Adrenal gland (tissue), 12 donors: ENCODE results near the gene EYS. TPM values are rescaled to one million over a fixed set of nuclear protein-coding genes. Genes with fewer than 3 reads are reported as not detected.
"Not testable (repeated sequence)": the region's sequence is repeated elsewhere in the genome, so short reads cannot be mapped to it uniquely, and the experiment has no call there.

Experiments used
- DNase-seq, 7 donors: peaks; one replicate each; pipeline ENCODE4 v3.0.0-alpha.2; 2019 to 2020
- H3K27ac ChIP-seq, 5 donors: fragments of 200-600 bp; sonication (generic) in 4 of 5; 1 replicate in 3 of 5; 2 replicates in 2 of 5; pipeline versions ENCODE4 v1.5.1 to v1.8.0; 2016 to 2020; ENCODE audit warnings: mild to moderate bottlenecking in 1 of 5
- H3K27me3 ChIP-seq: fragments of 200-600 bp; 2 replicates; pipeline ENCODE4 v1.8.0; 2021
- H3K36me3 ChIP-seq, 2 donors: fragments of 200-600 bp; replicated peaks in 1 of 2; 1 replicate in 1 of 2; 2 replicates in 1 of 2; pipeline versions ENCODE4 v1.5.1 to v1.8.0; 2018 to 2022
- H3K4me1 ChIP-seq, 2 donors: fragments of 200-600 bp; replicated peaks in 1 of 2; 1 replicate in 1 of 2; 2 replicates in 1 of 2; pipeline versions ENCODE4 v1.5.1 to v1.8.0; 2018 to 2021
- H3K4me3 ChIP-seq, 4 donors: fragments of 200-600 bp; sonication (generic) in 3 of 4; one replicate each; pipeline ENCODE4 v1.5.1; 2016 to 2018
- H3K9me3 ChIP-seq, 3 donors: fragments of 200-600 bp; sonication (generic) in 1 of 3; replicated peaks in 1 of 3; 1 replicate in 2 of 3; 2 replicates in 1 of 3; pipeline versions ENCODE4 v1.5.1 to v1.8.0; 2016 to 2021
- CTCF ChIP-seq, 6 experiments: fragments of 450-650 bp in 4 of 6; fragments of 200-600 bp in 2 of 6; sonication (generic) in 1 of 6; IDR thresholded peaks; 1 replicate in 5 of 6; 2 replicates in 1 of 6; pipeline versions ENCODE4 v1.5.1 to v1.8.0; 2016 to 2021; ENCODE audit warnings: antibody characterized with exemption in 6 of 6, mild to moderate bottlenecking in 2 of 6, moderate library complexity in 1 of 6
- POLR2A ChIP-seq, 2 donors: fragments of 450-650 bp; IDR thresholded peaks; one replicate each; pipeline ENCODE4 v1.6.1; 2017; ENCODE audit warnings: antibody characterized with exemption in 2 of 2, mild to moderate bottlenecking in 2 of 2, moderate library complexity in 1 of 2
- WGBS, 4 donors: extraction: QIAGEN DNeasy Blood & Tissue Kit in 2 of 4; methylation state at CpG; one replicate each; pipeline versions ENCODE4 v1.1.5 to v1.1.7; 2013 to 2017; 5-methylcytosine and 5-hydroxymethylcytosine counted together
- intact Hi-C, 2 donors: fragments of 100-400 bp; cut with DNase I; formaldehyde crosslinking; loops; one replicate each; pipeline versions ENCODE4 v1.14.1 to v1.15.0; 2022 to 2023
- polyA plus RNA-seq, 3 donors: library from polyadenylated mRNA; stranded (reverse); fragments of 200-250 nt in 2 of 3; fragments of 350-450 nt in 1 of 3; fragmentation: Illumina TruSeq in 1 of 3; extraction: RNeasy Lipid Tissue Mini Kit (QIAGEN cat#74804) in 1 of 3; gene quantifications; one replicate each; pipeline ENCODE4 v1.2.3, GENCODE V29; 2013 to 2014
- total RNA-seq, 9 donors: library from RNA; depleted of rRNA in 4 of 9; stranded (reverse); fragments of >200 nt in 4 of 9; fragments of 120-200 nt in 1 of 9; fragmentation: NEBNext Ultra II Directional in 1 of 9; extraction: Animal tissue kit (Norgen Biotek cat#: 25700) in 1 of 9; gene quantifications; one replicate each; pipeline versions ENCODE4 v1.1.0 to v1.2.4, GENCODE V29; 2013 to 2023
- donor health status: healthy with polysubstance abuse.
- donor health status: Bipolar disorder and iron deficiency.
- donor health status: DM: yes; HTN: yes; CAD: no.
- donor health status: DM: no; HTN: no; CAD: no.
- donor health status: DM: no; HTN: no; CAD: no.
- donor health status: DM: yes; HTN: yes; CAD: no.

Gene EYS
- total and polyA plus RNA-seq, 12 donors = 0.03 to 3.1 (median 0.18) TPM; not detected in 7

- H3K27me3 ChIP-seq = no peaks in the 10 kb centered on the region
- H3K27ac ChIP-seq = no peak overlapping the region
- 94 to 100% (median 100%) methylated on average over 1 of the region's 1 CpG; no CpG with 5 or more reads in 1 of the 4 donors for WGBS, 4 donors
- intact Hi-C loops = no loop called here
- no peak for DNase-seq
- H3K4me3 ChIP-seq = no peak overlapping the region
- no peak for TF ChIP-seq POLR2A (IDR thresholded peaks at IDR 0.05)
- no peak for TF ChIP-seq CTCF (IDR thresholded peaks at IDR 0.05)
- no peaks in the 10 kb centered on the region for H3K36me3 ChIP-seq
- H3K9me3 ChIP-seq = no peaks in the 10 kb centered on the region
- no peaks in the 10 kb centered on the region for H3K4me1 ChIP-seq
Measured at GRCh38 chr6:64467656-64468055, 1239.4 kb downstream of the EYS start.

- H3K27me3 ChIP-seq = no peaks in the 10 kb centered on the region
Measured at GRCh38 chr6:64459411-64459944, 1247.5 kb downstream of the EYS start.

GRCh38 chr6:64448101-64448500 is 1258.9 kb downstream of the EYS start:
- intact Hi-C loops, H3K27ac ChIP-seq, H3K4me1 ChIP-seq, H3K27me3 ChIP-seq, H3K9me3 ChIP-seq, H3K36me3 ChIP-seq, DNase-seq, H3K4me3 ChIP-seq: not testable (repeated sequence)
- WGBS, 4 donors = 82 to 89% (median 85%) methylated on average over 3 to 6 of the region's 6 CpGs

More at GRCh38 chr6:64459411-64459944, 1247.5 kb downstream of the EYS start:
- WGBS, 4 donors = 52 to 85% (median 70%) methylated on average over 1 of the region's 1 CpG
- intact Hi-C loops = no loop called here
- no peak for TF ChIP-seq CTCF (IDR thresholded peaks at IDR 0.05)
- TF ChIP-seq POLR2A (IDR thresholded peaks at IDR 0.05) = no peak
- H3K36me3 ChIP-seq = no peaks in the 10 kb centered on the region
- H3K27ac ChIP-seq = no peak overlapping the region
- H3K4me1 ChIP-seq = no peaks in the 10 kb centered on the region
- no peak overlapping the region for H3K4me3 ChIP-seq
- H3K9me3 ChIP-seq = peaks cover 0 to 12% (median 0%) of the 10 kb centered on the region in 3 donors
- DNase-seq = no peak

GRCh38 chr6:64445038-64445437 is 1262.0 kb downstream of the EYS start:
- H3K9me3 ChIP-seq = no peaks in the 10 kb centered on the region
- H3K27ac ChIP-seq = no peak overlapping the region
- H3K27me3 ChIP-seq = no peaks in the 10 kb centered on the region
- WGBS, 4 donors = 38 to 55% (median 45%) methylated on average over 1 of the region's 1 CpG
- H3K36me3 ChIP-seq = no peaks in the 10 kb centered on the region
- no peak for TF ChIP-seq CTCF (IDR thresholded peaks at IDR 0.05)
- no peak for TF ChIP-seq POLR2A (IDR thresholded peaks at IDR 0.05)
- no peaks in the 10 kb centered on the region for H3K4me1 ChIP-seq
- H3K4me3 ChIP-seq = no peak overlapping the region
- intact Hi-C loops = no loop called here
- DNase-seq = no peak

GRCh38 chr6:64439274-64439673 is 1267.8 kb downstream of the EYS start:
- H3K4me3 ChIP-seq = no peak overlapping the region
- no peaks in the 10 kb centered on the region for H3K36me3 ChIP-seq
- H3K9me3 ChIP-seq = no peaks in the 10 kb centered on the region
- no peaks in the 10 kb centered on the region for H3K4me1 ChIP-seq
- intact Hi-C loops = no loop called here
- WGBS, 4 donors = 54 to 73% (median 60%) methylated on average over 2 of the region's 2 CpGs
- no peaks in the 10 kb centered on the region for H3K27me3 ChIP-seq
- TF ChIP-seq CTCF (IDR thresholded peaks at IDR 0.05) = no peak
- TF ChIP-seq POLR2A (IDR thresholded peaks at IDR 0.05) = no peak
- DNase-seq = no peak
- no peak overlapping the region for H3K27ac ChIP-seq
